NT2/D1 (cell line): ENCODE data around the gene ARHGAP5.

Experiments
- DNase-seq: peaks from one replicate; pipeline ENCODE4 v3.0.0-alpha.2; 2011; ENCODE audit warnings: low read depth, low spot score
- H3K27me3 ChIP-seq: 2 replicates; pipeline ENCODE4 v1.6.0; 2011; ENCODE audit warnings: mild to moderate bottlenecking; ENCODE audit not compliant: insufficient read length, insufficient read depth
- H3K36me3 ChIP-seq: 2 replicates; pipeline ENCODE4 v1.6.1; 2011; ENCODE audit warnings: mild to moderate bottlenecking, low read length, mixed read lengths; ENCODE audit not compliant: insufficient read depth, insufficient read length
- H3K4me1 ChIP-seq: 2 replicates; pipeline ENCODE4 v1.5.1; 2011; ENCODE audit not compliant: insufficient read depth, insufficient read length
- H3K4me3 ChIP-seq: 2 replicates; pipeline ENCODE4 v1.5.1; 2011; ENCODE audit warnings: low read depth; ENCODE audit not compliant: insufficient read length
- H3K9ac ChIP-seq: 2 replicates; pipeline ENCODE4 v1.6.0; 2011; ENCODE audit warnings: low read depth; ENCODE audit not compliant: insufficient read length
- H3K9me3 ChIP-seq: 2 replicates; pipeline ENCODE4 v1.5.1; 2011; ENCODE audit warnings: mild to moderate bottlenecking, low read length; ENCODE audit not compliant: insufficient read depth
- SUZ12 ChIP-seq: IDR thresholded peaks from 2 replicates; pipeline ENCODE4 v1.6.1; 2011; ENCODE audit not compliant: insufficient read length, insufficient read depth; ENCODE audit errors: extremely low read depth
- YY1 ChIP-seq: IDR thresholded peaks from 2 replicates; pipeline ENCODE4 v1.6.1; 2011; ENCODE audit not compliant: insufficient read length, insufficient read depth
- ZNF274 ChIP-seq: IDR thresholded peaks from 2 replicates; pipeline ENCODE4 v1.6.1; 2011; ENCODE audit warnings: mild to moderate bottlenecking, low read depth, low read length

ARHGAP5 gene

DNA sequence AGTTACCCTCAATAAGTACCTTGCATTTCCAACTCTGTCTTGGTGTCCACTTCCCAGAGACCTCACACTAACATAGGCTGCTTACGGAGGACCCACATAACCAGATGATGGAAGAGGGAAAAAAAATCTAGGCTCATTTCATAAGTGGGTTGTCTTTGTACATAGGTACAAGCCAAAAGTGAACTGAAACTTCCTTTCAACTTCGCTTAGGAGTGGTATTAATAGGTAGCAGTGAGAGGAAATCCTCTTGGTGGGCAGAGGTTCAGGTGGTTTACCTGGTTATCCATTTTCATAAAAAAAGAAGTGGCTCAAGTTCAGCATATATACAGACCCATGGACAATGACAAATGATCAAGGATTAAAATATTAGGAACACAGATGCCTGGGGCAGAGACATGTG is 88.9 kb downstream of the ARHGAP5 start:
- DNase-seq = no peak
- TF ChIP-seq SUZ12 (no peak), YY1 (no peak), ZNF274 (no peak)
- H3K4me1 ChIP-seq = no peaks in the 10 kb centered on the region
- H3K4me3 ChIP-seq = no peak overlapping the region
- H3K9ac ChIP-seq = no peak overlapping the region
- no peaks in the 10 kb centered on the region for H3K36me3 ChIP-seq
- no peaks in the 10 kb centered on the region for H3K27me3 ChIP-seq
- no peaks in the 10 kb centered on the region for H3K9me3 ChIP-seq

DNA sequence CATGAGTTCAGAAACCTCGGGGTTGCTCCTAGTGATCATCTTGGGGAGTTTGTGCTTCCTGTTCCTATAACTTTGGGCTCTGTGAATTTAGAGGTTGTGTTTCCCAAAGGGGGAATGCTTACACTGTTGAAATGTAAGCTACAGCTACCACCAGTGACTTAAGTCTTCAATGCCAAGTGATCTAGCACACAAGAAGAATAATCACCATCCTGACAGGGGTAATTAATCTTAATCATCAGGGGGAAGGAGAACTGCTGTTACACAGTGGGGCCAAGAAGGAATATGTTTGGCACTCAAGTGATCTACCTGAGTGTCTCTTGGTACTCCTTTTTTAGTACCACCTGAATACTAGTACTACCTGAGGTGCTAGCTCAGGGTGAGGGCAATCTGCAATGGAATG is 89.8 kb downstream of the ARHGAP5 start:
- Histone ChIP-seq H3K9me3 (no peaks in the 10 kb centered on the region), H3K27me3 (no peaks in the 10 kb centered on the region), H3K9ac (no peak overlapping the region), H3K36me3 (no peaks in the 10 kb centered on the region), H3K4me1 (no peaks in the 10 kb centered on the region), H3K4me3 (no peak overlapping the region)
- DNase-seq = no peak
- no peak for TF ChIP-seq YY1
- no peak for TF ChIP-seq ZNF274
- TF ChIP-seq SUZ12 = no peak

DNA sequence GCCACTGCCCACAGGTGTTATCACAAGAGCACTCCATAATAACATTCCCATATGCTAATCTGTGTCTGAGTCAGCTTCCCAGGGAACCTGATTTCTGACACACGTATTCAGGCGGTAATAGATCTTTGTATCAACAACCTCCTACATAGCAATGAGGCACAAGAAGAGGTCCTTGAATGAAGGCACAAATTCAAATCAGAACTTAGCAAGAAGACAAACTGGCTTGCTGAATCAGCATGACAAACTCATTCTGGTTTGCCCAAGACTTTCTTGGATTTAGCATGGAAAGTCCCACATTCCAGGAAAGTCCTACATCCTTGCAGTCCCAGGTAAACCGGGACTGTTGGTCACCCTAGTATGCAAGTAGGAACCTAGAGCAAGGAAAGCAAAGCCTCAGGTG is 90.8 kb downstream of the ARHGAP5 start:
- H3K9me3 ChIP-seq = no peaks in the 10 kb centered on the region
- no peak overlapping the region for H3K9ac ChIP-seq
- H3K27me3 ChIP-seq = no peaks in the 10 kb centered on the region
- no peak for DNase-seq
- no peaks in the 10 kb centered on the region for H3K4me1 ChIP-seq
- no peak for TF ChIP-seq ZNF274
- TF ChIP-seq YY1 = no peak
- no peak for TF ChIP-seq SUZ12
- H3K4me3 ChIP-seq = no peak overlapping the region
- H3K36me3 ChIP-seq = no peaks in the 10 kb centered on the region

DNA sequence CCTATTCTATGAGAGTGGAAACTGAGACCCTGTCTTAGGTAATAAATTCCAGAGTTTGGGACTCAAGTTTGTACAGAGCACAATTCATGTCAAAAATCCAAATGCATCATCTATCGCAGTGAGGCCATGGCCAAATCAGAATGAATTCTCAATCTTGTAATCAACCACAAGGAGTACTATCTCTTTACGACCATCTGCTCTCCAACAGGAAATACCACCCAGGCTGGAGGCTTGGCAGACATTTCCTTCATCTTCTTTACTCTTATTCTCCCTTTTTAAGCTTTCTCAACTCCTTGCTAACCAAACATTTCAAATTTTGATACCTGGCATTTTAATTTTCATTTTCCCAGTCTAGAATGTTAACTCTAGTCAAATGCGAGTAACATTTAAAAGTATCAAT is 92.1 kb downstream of the ARHGAP5 start:
- no peak overlapping the region for H3K4me3 ChIP-seq
- DNase-seq = no peak

DNA sequence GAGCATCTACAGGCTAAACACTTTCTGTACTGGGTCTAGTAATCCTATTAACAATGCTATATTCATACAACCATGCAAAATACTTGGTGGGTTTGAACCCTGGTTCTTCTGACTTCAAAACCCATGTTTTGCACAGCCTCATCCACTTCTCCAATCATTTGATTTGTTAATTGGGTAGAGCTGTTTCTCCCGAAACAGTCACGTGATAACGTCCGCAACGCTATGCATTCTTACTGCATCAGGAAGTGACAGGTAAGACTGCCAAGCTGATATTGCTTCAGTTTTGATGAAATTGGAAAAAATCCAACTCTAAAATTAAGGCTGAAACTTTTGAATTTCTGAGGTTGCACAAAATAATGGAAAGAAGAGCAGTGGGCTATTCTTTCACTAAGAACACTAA is 94.4 kb downstream of the ARHGAP5 start:
- no peak overlapping the region for H3K9ac ChIP-seq
- TF ChIP-seq YY1 (no peak), ZNF274 (no peak), SUZ12 (no peak)
- H3K4me1 ChIP-seq = no peaks in the 10 kb centered on the region
- no peaks in the 10 kb centered on the region for H3K36me3 ChIP-seq
- DNase-seq = no peak
- no peak overlapping the region for H3K4me3 ChIP-seq
- H3K9me3 ChIP-seq = no peaks in the 10 kb centered on the region
- no peaks in the 10 kb centered on the region for H3K27me3 ChIP-seq

More for the DNA sequence above, 92.1 kb downstream of the ARHGAP5 start:
- Histone ChIP-seq H3K4me1 (no peaks in the 10 kb centered on the region), H3K27me3 (no peaks in the 10 kb centered on the region), H3K9ac (no peak overlapping the region), H3K9me3 (no peaks in the 10 kb centered on the region), H3K36me3 (no peaks in the 10 kb centered on the region)
- TF ChIP-seq ZNF274 (no peak), YY1 (no peak), SUZ12 (no peak)

DNA sequence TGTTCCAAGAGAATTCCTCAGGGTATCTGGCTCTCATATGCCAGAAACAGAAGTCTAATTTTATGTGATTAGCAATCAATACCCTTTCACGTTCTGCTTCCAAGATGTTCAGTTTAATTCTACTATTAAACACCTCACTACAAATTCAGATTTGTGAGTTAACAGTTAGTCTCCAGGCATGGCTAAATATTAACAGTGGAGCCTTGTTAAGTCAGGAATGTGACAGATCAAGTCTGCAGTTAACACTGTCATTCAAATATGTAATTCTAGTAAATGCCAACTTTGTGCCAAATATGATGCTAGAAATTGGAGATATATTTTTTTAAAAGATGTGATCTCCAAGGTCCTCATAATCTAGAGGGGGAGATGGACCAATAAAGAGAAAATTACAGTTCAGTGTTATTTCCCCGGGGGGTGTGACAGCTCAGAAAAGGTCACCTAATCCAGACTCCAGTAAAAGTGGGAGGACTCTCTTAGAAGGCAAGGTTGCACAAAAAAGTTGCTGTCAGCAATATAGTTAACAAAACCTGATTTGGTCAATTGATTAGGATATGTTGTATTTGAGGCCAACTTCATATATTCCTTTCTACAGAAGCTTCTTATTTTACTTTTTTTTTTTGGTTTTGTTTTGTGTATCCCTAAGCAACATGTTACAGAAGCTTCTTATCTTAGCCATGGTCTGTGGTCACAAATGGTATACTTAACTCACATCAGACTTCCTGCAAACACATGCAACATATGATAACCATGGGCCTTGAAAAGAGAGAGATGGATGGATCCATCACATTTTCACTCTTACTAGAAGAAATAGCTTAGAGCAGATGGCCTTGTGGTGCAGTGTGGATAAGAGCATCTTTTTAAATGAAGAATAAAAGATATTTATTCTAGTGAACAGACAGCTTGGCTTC is 106.3 kb downstream of the ARHGAP5 start:
- DNase-seq = no peak
- no peaks in the 10 kb centered on the region for H3K4me1 ChIP-seq
- H3K9ac ChIP-seq = no peak overlapping the region
- H3K4me3 ChIP-seq = no peak overlapping the region
- no peaks in the 10 kb centered on the region for H3K27me3 ChIP-seq
- H3K9me3 ChIP-seq = peaks cover 15% of the 10 kb centered on the region
- H3K36me3 ChIP-seq = no peaks in the 10 kb centered on the region
- no peak for TF ChIP-seq ZNF274

DNA sequence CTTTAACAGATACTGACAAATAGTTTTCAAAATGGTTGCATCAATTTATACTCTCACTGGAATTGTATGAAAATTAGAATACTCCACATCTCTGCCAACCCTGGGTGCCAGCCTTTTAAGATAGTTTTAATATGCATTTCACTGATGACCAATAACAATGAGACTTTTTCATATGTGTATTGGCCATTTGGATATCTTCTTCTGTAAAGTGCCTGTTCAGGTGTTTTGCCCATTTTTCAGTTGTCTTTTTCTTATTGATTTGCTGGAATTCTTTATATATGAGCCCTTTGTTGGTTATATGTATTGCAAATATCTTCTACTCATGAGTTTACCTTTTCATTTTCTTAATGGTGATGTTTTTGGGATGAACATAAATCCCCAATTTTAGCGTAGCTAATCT is 108.0 kb downstream of the ARHGAP5 start:
- H3K4me1 ChIP-seq = no peaks in the 10 kb centered on the region
- H3K9me3 ChIP-seq = peaks cover 15% of the 10 kb centered on the region
- no peak for DNase-seq
- no peaks in the 10 kb centered on the region for H3K27me3 ChIP-seq
- H3K9ac ChIP-seq = no peak overlapping the region
- no peak overlapping the region for H3K4me3 ChIP-seq
- no peak for TF ChIP-seq YY1
- no peak for TF ChIP-seq ZNF274
- no peak for TF ChIP-seq SUZ12
- no peaks in the 10 kb centered on the region for H3K36me3 ChIP-seq
